Liver (tissue), 9 donors: ENCODE data around the gene TAS2R41. TPM values are rescaled to one million over a fixed set of nuclear protein-coding genes. Genes with fewer than 3 reads are reported as not detected.

Experiments used
- DNase-seq: peaks from one replicate; pipeline ENCODE4 v3.0.0-alpha.2; 2017; ENCODE audit warnings: low spot score
- H3K27ac ChIP-seq, 2 donors: one replicate each; pipeline ENCODE4 v1.7.0; 2013; ENCODE audit warnings: inconsistent platforms in 2 of 2, low read length in 2 of 2, control low read depth in 1 of 2, low read depth in 1 of 2, mild to moderate bottlenecking in 1 of 2
- H3K27me3 ChIP-seq, 4 donors: one replicate each; pipeline versions ENCODE4 v1.6.1 to v1.7.0; 2013; ENCODE audit warnings: low read length in 3 of 4, inconsistent platforms in 1 of 4, mild to moderate bottlenecking in 1 of 4, moderate library complexity in 1 of 4; ENCODE audit not compliant: control insufficient read depth in 4 of 4, insufficient read depth in 4 of 4
- H3K36me3 ChIP-seq, 4 donors: one replicate each; pipeline versions ENCODE4 v1.6.1 to v1.7.0; 2013; ENCODE audit warnings: low read length in 3 of 4, mild to moderate bottlenecking in 3 of 4, low read depth in 1 of 4, moderate library complexity in 1 of 4; ENCODE audit not compliant: control insufficient read depth in 4 of 4, insufficient read depth in 3 of 4
- H3K4me1 ChIP-seq, 4 donors: one replicate each; pipeline versions ENCODE4 v1.6.1 to v1.7.0; 2013; ENCODE audit warnings: low read length in 3 of 4, mild to moderate bottlenecking in 3 of 4, moderate library complexity in 1 of 4; ENCODE audit not compliant: control insufficient read depth in 4 of 4, insufficient read depth in 4 of 4
- H3K4me3 ChIP-seq, 3 donors: one replicate each; pipeline versions ENCODE4 v1.6.1 to v1.7.0; 2013; ENCODE audit warnings: low read length in 3 of 3, control low read depth in 1 of 3, low read depth in 1 of 3, mild to moderate bottlenecking in 1 of 3
- H3K9ac ChIP-seq, 2 donors: one replicate each; pipeline ENCODE4 v1.7.0; 2013; ENCODE audit warnings: low read length in 2 of 2, mild to moderate bottlenecking in 2 of 2, moderate library complexity in 2 of 2, control low read depth in 1 of 2, low read depth in 1 of 2
- H3K9me3 ChIP-seq, 4 donors: one replicate each; pipeline versions ENCODE4 v1.6.1 to v1.7.0; 2013; ENCODE audit warnings: low read length in 3 of 4; ENCODE audit not compliant: control insufficient read depth in 4 of 4
- ATF3 ChIP-seq: IDR thresholded peaks from 2 replicates; pipeline ENCODE4 v1.6.1; 2016; ENCODE audit warnings: antibody characterized with exemption
- CTCF ChIP-seq: fragments of 150-350 bp; IDR thresholded peaks from 2 replicates; pipeline ENCODE4 v1.5.1; 2017; ENCODE audit warnings: improper control_type of control experiment, low read depth, low read length; ENCODE audit not compliant: missing input control
- EGR1 ChIP-seq, 2 donors: IDR thresholded peaks; 2 replicates each; pipeline ENCODE4 v1.6.1; 2016 to 2018; ENCODE audit warnings: antibody characterized with exemption in 2 of 2, low read depth in 2 of 2
- FOXA2 ChIP-seq: IDR thresholded peaks from 2 replicates; pipeline ENCODE4 v1.6.1; 2016; ENCODE audit warnings: antibody characterized with exemption
- GABPA ChIP-seq, 2 donors: IDR thresholded peaks in 1 of 2; conservative IDR thresholded peaks in 1 of 2; 2 replicates each; pipeline ENCODE4 v1.6.1; 2016; ENCODE audit warnings: antibody characterized with exemption in 2 of 2, mild to moderate bottlenecking in 1 of 2, moderate library complexity in 1 of 2
- HNF4A ChIP-seq, 2 donors: conservative IDR thresholded peaks; 2 replicates each; pipeline ENCODE4 v1.6.1; 2016; ENCODE audit warnings: antibody characterized with exemption in 2 of 2, mild to moderate bottlenecking in 2 of 2
- HNF4G ChIP-seq: IDR thresholded peaks from 2 replicates; pipeline ENCODE4 v1.6.1; 2016; ENCODE audit warnings: antibody characterized with exemption
- JUND ChIP-seq, 2 donors: IDR thresholded peaks; 2 replicates each; pipeline ENCODE4 v1.6.1; 2016; ENCODE audit warnings: antibody characterized with exemption in 2 of 2
- MAX ChIP-seq: IDR thresholded peaks from 2 replicates; pipeline ENCODE4 v1.6.1; 2016; ENCODE audit warnings: antibody characterized with exemption
- NR2F2 ChIP-seq: IDR thresholded peaks from 2 replicates; pipeline ENCODE4 v1.6.1; 2016; ENCODE audit warnings: antibody characterized with exemption
- RAD21 ChIP-seq, 2 donors: IDR thresholded peaks; 2 replicates each; pipeline ENCODE4 v1.6.1; 2016; ENCODE audit warnings: antibody characterized with exemption in 2 of 2, mild to moderate bottlenecking in 2 of 2
- REST ChIP-seq: IDR thresholded peaks from 2 replicates; pipeline ENCODE4 v1.6.1; 2016; ENCODE audit warnings: antibody characterized with exemption, mild to moderate bottlenecking
- RXRA ChIP-seq, 2 donors: IDR thresholded peaks; 2 replicates each; pipeline ENCODE4 v1.6.1; 2017 to 2018; ENCODE audit warnings: antibody characterized with exemption in 2 of 2, mild to moderate bottlenecking in 1 of 2
- YY1 ChIP-seq: IDR thresholded peaks from 2 replicates; pipeline ENCODE4 v1.6.1; 2016; ENCODE audit warnings: antibody characterized with exemption, mild to moderate bottlenecking
- ZBTB33 ChIP-seq: IDR thresholded peaks from 2 replicates; pipeline ENCODE4 v1.6.1; 2016; ENCODE audit warnings: antibody characterized with exemption
- WGBS: extraction: QIAGEN DNeasy Blood & Tissue Kit; methylation state at CpG from one replicate; pipeline ENCODE4 v1.1.7; 2013; 5-methylcytosine and 5-hydroxymethylcytosine counted together
- polyA plus RNA-seq, 2 donors: library from polyadenylated mRNA; stranded (reverse) in 1 of 2; unstranded in 1 of 2; fragments of 200-250 nt in 1 of 2; fragments of >200 nt in 1 of 2; fragmentation: Nextera tagmentation in 1 of 2; extraction: Ambion mirVana in 1 of 2; gene quantifications; one replicate each; pipeline versions ENCODE4 v1.2.1 to v1.2.3, GENCODE V29; 2013 to 2015
- total RNA-seq, 2 donors: library from RNA; depleted of rRNA; stranded (reverse); fragments of >200 nt; gene quantifications; one replicate each; pipeline ENCODE4 v1.2.3, GENCODE V29; 2014
- donor health status: healthy.
- donor health status: healthy.
- donor health status: healthy.
- donor health status: healthy.
- donor health status: healthy.

Gene TAS2R41
- total and polyA plus RNA-seq, 4 donors: 0.25 TPM; not detected in 3

- Histone ChIP-seq H3K4me3 (no peak overlapping the region), H3K9ac (no peak overlapping the region), H3K27me3 (no peaks in the 10 kb centered on the region), H3K4me1 (no peaks in the 10 kb centered on the region), H3K36me3 (no peaks in the 10 kb centered on the region), H3K9me3 (no peaks in the 10 kb centered on the region), H3K27ac (no peak overlapping the region)
- DNase-seq: no peak
- WGBS: 89% methylated on average over 1 of the region's 1 CpG
- TF ChIP-seq ZBTB33: no peak
- TF ChIP-seq HNF4G: no peak
- TF ChIP-seq CTCF: no peak
Observed at GRCh38 chr7:143454091-143454680, 23.5 kb upstream of the TAS2R41 start.

GRCh38 chr7:143455491-143455890, 22.2 kb upstream of the TAS2R41 start:
- TF ChIP-seq JUND (IDR thresholded peaks at IDR 0.05): no peak
- TF ChIP-seq FOXA2: no peak
- TF ChIP-seq GABPA (IDR thresholded peaks at IDR 0.05 in 1 of 2, conservative IDR thresholded peaks at IDR 0.05 in 1 of 2): no peak
- TF ChIP-seq EGR1 (IDR thresholded peaks at IDR 0.05; ENCODE audit: low read depth in 2 of 2): no peak
- no peak for TF ChIP-seq ZBTB33
- TF ChIP-seq MAX: no peak
- TF ChIP-seq HNF4A (conservative IDR thresholded peaks at IDR 0.05): no peak
- no peak for TF ChIP-seq REST
- TF ChIP-seq RXRA (IDR thresholded peaks at IDR 0.05): no peak
- no peak for TF ChIP-seq HNF4G
- TF ChIP-seq NR2F2: no peak
- no peak for TF ChIP-seq CTCF
- TF ChIP-seq ATF3: no peak
- no peak for TF ChIP-seq YY1
- no peak for TF ChIP-seq RAD21 (IDR thresholded peaks at IDR 0.05)
- H3K4me1 ChIP-seq: no peaks in the 10 kb centered on the region
- H3K9me3 ChIP-seq: no peaks in the 10 kb centered on the region
- H3K9ac ChIP-seq: no peak overlapping the region
- 87% methylated on average over 2 of the region's 2 CpGs for WGBS
- no peak for DNase-seq
- no peak overlapping the region for H3K4me3 ChIP-seq
- no peaks in the 10 kb centered on the region for H3K36me3 ChIP-seq
- H3K27ac ChIP-seq: no peak overlapping the region
- H3K27me3 ChIP-seq: no peaks in the 10 kb centered on the region
